ENCODE data around the gene CRK. TPM values are rescaled to one million over a fixed set of nuclear protein-coding genes. Genes with fewer than 3 reads are reported as not detected.

The CRK gene
- total and polyA plus RNA-seq, 5 experiments from 2014 or later = 18.8 to 27.6 (median 22.0) TPM

- Mint-ChIP-seq H3K27me3 (no peaks in the 10 kb centered on the region), H3K36me3 (peaks cover 0 to 59% (median 0%) of the 10 kb centered on the region in 3 donors), H3K4me1 (peaks cover 42 to 93% (median 85%) of the 10 kb centered on the region in 4 donors), H3K27ac (peak overlapping the region; percentile 15 to 93 (median 84)), H3K4me3 (peak overlapping the region in 9 of 10 donors; percentile 43 to 82 (median 70)), H3K9me3 (no peaks in the 10 kb centered on the region)
- no peak for DNase-seq
- POLR2A ChIA-PET = no interaction called here
- peak; percentile 64 to 65 for ATAC-seq
Observed at GRCh38 chr17:1375615-1376014, 80.4 kb downstream of the CRK start.

DNA sequence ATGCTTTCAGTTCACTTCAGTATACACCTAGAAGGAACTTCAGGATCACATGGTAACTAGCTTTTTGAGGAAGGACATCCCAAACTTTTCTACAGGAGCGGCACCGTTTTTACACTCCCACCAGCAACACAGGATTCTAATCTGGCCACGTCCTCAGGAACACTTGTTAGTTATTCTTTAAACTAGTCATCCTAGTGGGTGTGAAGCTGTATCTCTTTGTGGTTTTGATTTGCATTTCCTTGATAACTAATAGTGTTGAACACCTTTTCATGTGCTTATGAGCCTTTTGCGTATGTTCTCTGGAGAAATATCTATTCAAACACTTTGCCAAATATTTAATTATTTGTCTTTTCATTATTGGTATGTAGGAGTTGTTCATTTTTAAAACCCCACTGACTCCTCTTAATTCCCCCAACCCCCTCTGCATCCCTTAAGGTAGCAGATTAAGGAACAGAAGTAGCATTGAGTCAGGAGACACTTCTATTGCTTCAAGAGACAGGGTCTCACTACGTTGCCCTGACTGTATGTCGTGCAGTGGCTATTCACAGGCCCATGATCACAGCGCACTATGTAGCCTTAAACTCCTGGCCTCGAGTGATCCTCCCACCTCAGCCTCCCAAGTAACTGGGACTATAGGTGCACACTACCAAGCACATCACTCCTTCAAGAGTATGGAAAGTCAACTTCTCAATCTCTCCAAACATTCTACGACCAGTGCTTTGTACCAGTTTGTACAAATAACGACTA lies 81.4 kb downstream of the CRK start:
- Mint-ChIP-seq H3K27me3 (no peaks in the 10 kb centered on the region), H3K9me3 (no peaks in the 10 kb centered on the region), H3K27ac (peak overlapping the region; percentile 49 to 93 (median 77)), H3K4me1 (peaks cover 38 to 91% (median 78%) of the 10 kb centered on the region in 4 donors), H3K36me3 (peaks cover 0 to 59% (median 0%) of the 10 kb centered on the region in 3 donors), H3K4me3 (peak overlapping the region; percentile 43 to 82 (median 72))
- DNase-seq (peak in 1 of 10 donors; percentile 18), ATAC-seq (peak; percentile 35 to 53)
- POLR2A ChIA-PET = no interaction called here

GRCh38 chr17:1373707-1374237 lies 82.3 kb downstream of the CRK start:
- H3K4me3 Mint-ChIP-seq = peak overlapping the region in 3 of 10 donors; percentile 11 to 76 (median 20)
- H3K4me1 Mint-ChIP-seq = peaks cover 36 to 88% (median 76%) of the 10 kb centered on the region in 4 donors
- no peaks in the 10 kb centered on the region for H3K27me3 Mint-ChIP-seq
- no peak for DNase-seq
- POLR2A ChIA-PET = interaction anchor here (0.7 kb wide), 1 partner anchor 24 kb away, joined by 3 read pairs; no protein-coding TSS in a partner anchor
- peaks cover 0 to 55% (median 0%) of the 10 kb centered on the region in 3 donors for H3K36me3 Mint-ChIP-seq
- H3K9me3 Mint-ChIP-seq = no peaks in the 10 kb centered on the region
- peak overlapping the region in 7 of 10 donors; percentile 33 to 93 (median 71) for H3K27ac Mint-ChIP-seq
- no peak for ATAC-seq

GRCh38 chr17:1372618-1373017 lies 83.4 kb downstream of the CRK start:
- Mint-ChIP-seq H3K4me1 (peaks cover 33 to 86% (median 71%) of the 10 kb centered on the region in 4 donors), H3K4me3 (peak overlapping the region in 2 of 10 donors; percentile 11 to 60), H3K27me3 (no peaks in the 10 kb centered on the region), H3K36me3 (peaks cover 0 to 47% (median 0%) of the 10 kb centered on the region in 3 donors), H3K9me3 (no peaks in the 10 kb centered on the region), H3K27ac (peak overlapping the region in 8 of 10 donors; percentile 15 to 85 (median 61))
- POLR2A ChIA-PET = no interaction called here
- ATAC-seq (no peak), DNase-seq (no peak)

DNA sequence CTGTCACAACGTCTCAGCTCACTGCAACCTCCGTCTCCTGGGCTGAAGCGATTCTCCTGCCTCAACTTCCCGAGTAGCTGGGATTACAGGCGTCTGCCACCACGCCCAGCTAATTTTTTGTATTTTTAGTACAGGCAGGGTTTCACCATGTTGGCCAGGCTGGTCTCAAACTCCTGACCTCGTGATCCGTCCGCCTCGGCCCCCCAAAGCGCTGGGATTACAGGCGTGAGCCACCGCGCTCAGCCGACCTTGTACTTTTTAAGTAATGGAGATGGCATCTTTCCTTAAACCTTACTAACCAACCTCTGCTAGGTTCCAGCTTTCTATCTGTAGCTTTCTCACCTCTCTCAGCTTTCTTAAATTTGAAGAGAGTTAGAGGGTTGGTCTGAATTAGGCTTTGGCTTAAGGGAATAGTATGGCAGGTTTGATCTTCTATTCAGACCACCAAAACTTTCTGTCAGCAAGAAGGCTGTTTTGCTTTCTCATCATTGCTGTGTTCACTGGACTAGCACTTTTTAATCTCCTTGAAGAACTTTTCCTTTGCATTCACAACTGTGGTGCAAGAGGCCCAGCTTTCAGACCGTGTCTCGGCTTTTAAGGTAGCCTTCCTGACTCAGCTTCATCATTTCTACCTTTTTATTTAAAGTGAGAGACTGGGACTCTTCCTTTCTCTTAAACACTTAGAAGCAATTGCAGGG lies 84.0 kb downstream of the CRK start:
- H3K27me3 Mint-ChIP-seq = no peaks in the 10 kb centered on the region
- H3K4me3 Mint-ChIP-seq = peak overlapping the region in 2 of 10 donors; percentile 9 to 60
- H3K9me3 Mint-ChIP-seq = no peaks in the 10 kb centered on the region
- peaks cover 0 to 50% (median 0%) of the 10 kb centered on the region in 3 donors for H3K36me3 Mint-ChIP-seq
- H3K4me1 Mint-ChIP-seq = peaks cover 35 to 86% (median 71%) of the 10 kb centered on the region in 4 donors
- DNase-seq (no peak), ATAC-seq (no peak)
- POLR2A ChIA-PET = interaction anchor here (0.7 kb wide), 3 partner anchors 27 to 185 kb away, joined by 3 to 4 read pairs (median 4); no protein-coding TSS in a partner anchor
- H3K27ac Mint-ChIP-seq = peak overlapping the region; percentile 5 to 85 (median 61)

Other genes with a start within 250 kb of the CRK start
- gene BHLHA9, start 185.8 kb downstream of the CRK start, total RNA-seq = not detected
- gene BHLHA9, start 185.8 kb downstream of the CRK start, polyA plus RNA-seq = not detected
- not detected for gene TRARG1, start 176.6 kb downstream of the CRK start, total RNA-seq
- under 1 TPM in 1 of 3 donors, not detected in 2; 0.14 TPM for gene TRARG1, start 176.6 kb downstream of the CRK start, polyA plus RNA-seq
- 100 to 1,000 TPM; 114 to 122 TPM for gene YWHAE, start 56.0 kb downstream of the CRK start, total RNA-seq
- gene YWHAE, start 56.0 kb downstream of the CRK start, polyA plus RNA-seq = 10 to 100 TPM; 28.3 to 34.2 (median 34.0) TPM
- 10 to 100 TPM; 15.4 to 18.0 TPM for gene MYO1C, start 36.5 kb upstream of the CRK start, total RNA-seq
- gene MYO1C, start 36.5 kb upstream of the CRK start, polyA plus RNA-seq = 1 to 10 TPM; 1.3 to 1.5 (median 1.3) TPM
- 10 to 100 TPM; 92.3 to 93.8 TPM for gene INPP5K, start 60.4 kb upstream of the CRK start, total RNA-seq
- gene INPP5K, start 60.4 kb upstream of the CRK start, polyA plus RNA-seq = 10 to 100 TPM; 62.0 to 75.4 (median 70.5) TPM
- gene PITPNA, start 106.6 kb upstream of the CRK start, total RNA-seq = 10 to 100 TPM; 38.1 to 41.2 TPM
- 10 to 100 TPM; 20.5 to 30.3 (median 29.7) TPM for gene PITPNA, start 106.6 kb upstream of the CRK start, polyA plus RNA-seq
- gene SLC43A2, start 172.6 kb upstream of the CRK start, total RNA-seq = 10 to 100 TPM; 20.7 to 20.8 TPM
- 1 to 10 TPM; 1.2 to 2.0 (median 1.5) TPM for gene SLC43A2, start 172.6 kb upstream of the CRK start, polyA plus RNA-seq
- 1 to 10 TPM in 1 of 2 experiments, under 1 TPM in 1; 0.63 to 1.3 TPM for gene SCARF1, start 189.5 kb upstream of the CRK start, total RNA-seq
- under 1 TPM in 1 of 3 donors, not detected in 2; 0.25 TPM for gene SCARF1, start 189.5 kb upstream of the CRK start, polyA plus RNA-seq
- gene RILP, start 193.6 kb upstream of the CRK start, total RNA-seq = 1 to 10 TPM; 1.4 to 1.7 TPM
- gene RILP, start 193.6 kb upstream of the CRK start, polyA plus RNA-seq = 1 to 10 TPM; 3.4 to 4.0 (median 3.4) TPM
- gene PRPF8, start 228.6 kb upstream of the CRK start, total RNA-seq = 100 to 1,000 TPM; 523 to 532 TPM
- gene PRPF8, start 228.6 kb upstream of the CRK start, polyA plus RNA-seq = 100 to 1,000 TPM; 133 to 227 (median 176) TPM

All from naive thymus-derived CD8-positive, alpha-beta T cell (primary cell).